ENCODE measurements around the gene SEPTIN1. TPM values are rescaled to one million over a fixed set of nuclear protein-coding genes. Genes with fewer than 3 reads are reported as not detected.
"Not testable (repeated sequence)": the region's sequence is repeated elsewhere in the genome, so short reads cannot be mapped to it uniquely, and the experiment has no call there.

Gene SEPTIN1
- polyA plus RNA-seq, 1 experiment, result not detected

DNA sequence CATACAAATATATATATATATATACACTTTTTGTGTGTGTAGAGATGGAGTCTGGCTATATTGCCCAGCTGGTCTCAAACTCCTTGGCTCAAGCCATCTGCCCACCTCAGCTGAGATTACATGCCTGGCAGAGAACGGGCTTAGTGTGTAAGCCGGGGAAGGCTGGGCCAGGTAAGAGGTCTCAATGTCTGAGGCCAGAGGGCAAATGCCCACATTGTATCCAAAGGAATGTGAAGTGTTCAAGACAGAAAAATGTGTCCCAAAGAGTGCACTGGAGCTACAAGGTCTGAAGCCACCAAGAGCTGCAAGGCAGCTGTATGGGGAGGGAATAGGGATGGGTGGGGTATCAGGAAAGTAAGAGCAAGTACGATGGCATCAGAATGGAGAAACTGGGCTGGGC, 36.1 kb downstream of the SEPTIN1 start:
- H3K27ac ChIP-seq (ENCODE audit: low read depth, low read length), result no peak overlapping the region
- no peak for TF ChIP-seq CTCF (IDR thresholded peaks at IDR 0.05; ENCODE audit: low read depth, low read length)
- H3K27me3 ChIP-seq (ENCODE audit: control insufficient read depth, insufficient read depth, low read length), result no peaks in the 10 kb centered on the region
- DNase-seq (ENCODE audit: low read depth, low spot score), result no peak
- ChIA-PET CTCF (no interaction called here), POLR2A (no interaction called here)
- H3K4me3 ChIP-seq (ENCODE audit: low read depth, low read length), result no peak overlapping the region
- no peaks in the 10 kb centered on the region for H3K9me3 ChIP-seq (ENCODE audit: control insufficient read depth, insufficient read depth, low read length)

DNA sequence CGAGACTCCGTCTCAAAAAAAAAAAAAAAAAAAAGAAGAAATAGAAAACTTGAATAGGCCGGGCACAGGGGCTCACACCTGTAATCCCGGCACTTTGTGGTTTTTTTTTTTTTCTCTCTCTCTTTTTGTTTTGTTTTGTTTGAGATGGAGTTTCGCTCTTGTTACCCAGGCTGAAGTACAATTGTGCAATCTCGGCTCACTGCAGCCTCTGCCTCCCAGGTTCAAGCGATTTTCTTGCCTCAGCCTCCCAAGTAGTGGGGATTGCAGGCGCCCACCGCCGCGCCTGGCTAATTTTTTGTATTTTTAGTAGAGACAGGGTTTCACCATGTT, 38.9 kb downstream of the SEPTIN1 start:
- H3K9me3 ChIP-seq (ENCODE audit: control insufficient read depth, insufficient read depth, low read length); POLR2A ChIA-PET; H3K4me3 ChIP-seq (ENCODE audit: low read depth, low read length); DNase-seq (ENCODE audit: low read depth, low spot score); H3K27me3 ChIP-seq (ENCODE audit: control insufficient read depth, insufficient read depth, low read length); H3K27ac ChIP-seq (ENCODE audit: low read depth, low read length); CTCF ChIA-PET: not testable (repeated sequence)

DNA sequence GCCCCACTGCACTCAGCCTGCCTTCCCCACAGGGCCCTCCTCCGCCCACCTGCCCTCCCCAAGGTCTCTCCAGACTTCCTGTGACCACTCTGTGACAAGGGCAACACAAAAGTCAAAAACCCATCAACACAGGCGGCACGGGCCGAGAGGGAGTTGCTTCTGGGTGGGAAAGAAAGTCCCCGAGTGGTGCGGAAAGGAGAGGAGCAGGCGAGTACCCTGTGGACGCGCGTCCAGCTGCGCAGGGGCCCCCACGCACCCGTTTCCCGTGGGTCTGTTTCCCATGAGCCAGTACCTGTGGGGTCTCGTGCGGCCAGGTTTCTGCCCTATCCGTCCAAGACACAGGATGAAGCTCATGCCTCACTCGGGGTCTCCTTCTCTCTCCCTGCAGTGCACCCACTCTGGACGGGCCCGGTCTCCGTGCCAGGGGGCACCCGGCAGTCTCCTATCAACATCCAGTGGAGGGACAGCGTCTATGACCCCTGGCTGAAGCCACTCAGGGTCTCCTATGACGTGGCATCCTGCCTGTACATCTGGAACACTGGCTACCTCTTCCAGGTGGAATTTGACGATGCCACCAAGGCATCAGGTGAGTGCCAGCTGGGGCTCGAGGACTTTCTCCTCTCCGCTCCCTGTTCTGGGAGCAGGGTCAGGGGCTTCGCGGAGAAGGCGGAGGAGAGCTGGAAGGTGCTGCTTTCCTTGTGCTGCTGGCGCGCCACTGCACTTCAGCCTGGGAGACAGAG, 39.4 kb downstream of the SEPTIN1 start:
- POLR2A ChIA-PET, result no interaction called here

DNA sequence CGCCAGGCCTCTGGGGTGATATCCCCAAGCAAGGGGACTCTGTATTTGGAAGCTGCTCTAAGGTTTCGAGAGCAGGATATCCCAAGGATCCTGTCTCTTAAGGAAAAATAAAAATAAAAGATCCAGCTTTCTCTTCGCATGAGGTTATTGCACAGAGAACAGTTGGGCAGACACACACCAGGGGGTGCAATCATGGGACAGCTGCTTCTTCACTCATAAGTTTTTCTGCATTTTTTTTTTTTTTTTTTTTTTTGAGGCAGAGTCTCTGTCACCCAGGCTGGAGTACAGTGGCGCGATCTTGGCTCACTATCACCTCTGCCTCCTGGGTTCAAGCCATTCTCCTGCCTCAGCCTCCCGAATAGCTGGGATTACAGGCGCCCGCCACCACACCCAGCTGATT, 40.4 kb downstream of the SEPTIN1 start:
- not testable (repeated sequence) for H3K9me3 ChIP-seq (ENCODE audit: control insufficient read depth, insufficient read depth, low read length); H3K4me3 ChIP-seq (ENCODE audit: low read depth, low read length); H3K27me3 ChIP-seq (ENCODE audit: control insufficient read depth, insufficient read depth, low read length); H3K27ac ChIP-seq (ENCODE audit: low read depth, low read length); DNase-seq (ENCODE audit: low read depth, low spot score)
- peak; percentile 34 for TF ChIP-seq CTCF (IDR thresholded peaks at IDR 0.05; ENCODE audit: low read depth, low read length)
- ChIA-PET CTCF (interaction anchor here (0.7 to 1.2 kb wide), 2 partner anchors 53 to 337 kb away, joined by 3 to 12 read pairs; no protein-coding TSS in a partner anchor), POLR2A (interaction anchor here (0.6 to 0.7 kb wide), 2 partner anchors 29 to 223 kb away, joined by 3 to 4 read pairs; no protein-coding TSS in a partner anchor)

More for the DNA sequence above, 39.4 kb downstream of the SEPTIN1 start:
- H3K27ac ChIP-seq (ENCODE audit: low read depth, low read length), result no peak overlapping the region
- no peak for DNase-seq (ENCODE audit: low read depth, low spot score)
- CTCF ChIA-PET, result interaction anchor here (0.7 kb wide), 1 partner anchor 338 kb away, joined by 12 read pairs; no protein-coding TSS in a partner anchor
- no peak overlapping the region for H3K4me3 ChIP-seq (ENCODE audit: low read depth, low read length)
- H3K27me3 ChIP-seq (ENCODE audit: control insufficient read depth, insufficient read depth, low read length), result no peaks in the 10 kb centered on the region
- TF ChIP-seq CTCF (IDR thresholded peaks at IDR 0.05; ENCODE audit: low read depth, low read length), result no peak
- H3K9me3 ChIP-seq (ENCODE audit: control insufficient read depth, insufficient read depth, low read length), result no peaks in the 10 kb centered on the region; the same call in 1 of the 2 replicates

- POLR2A ChIA-PET, result no interaction called here
- CTCF ChIA-PET, result no interaction called here
Observed at GRCh38 chr16:30340621-30341020, 41.7 kb downstream of the SEPTIN1 start.

GRCh38 chr16:30338715-30339114, 43.6 kb downstream of the SEPTIN1 start:
- H3K9me3 ChIP-seq (ENCODE audit: control insufficient read depth, insufficient read depth, low read length); H3K4me3 ChIP-seq (ENCODE audit: low read depth, low read length); POLR2A ChIA-PET; H3K27ac ChIP-seq (ENCODE audit: low read depth, low read length); H3K27me3 ChIP-seq (ENCODE audit: control insufficient read depth, insufficient read depth, low read length); CTCF ChIA-PET; DNase-seq (ENCODE audit: low read depth, low spot score): not testable (repeated sequence)

More at GRCh38 chr16:30340621-30341020, 41.7 kb downstream of the SEPTIN1 start:
- Histone ChIP-seq H3K9me3 (ENCODE audit: control insufficient read depth, insufficient read depth, low read length) (no peaks in the 10 kb centered on the region; the same call in 1 of the 2 replicates), H3K27me3 (ENCODE audit: control insufficient read depth, insufficient read depth, low read length) (no peaks in the 10 kb centered on the region), H3K4me3 (ENCODE audit: low read depth, low read length) (no peak overlapping the region), H3K27ac (ENCODE audit: low read depth, low read length) (no peak overlapping the region)
- DNase-seq (ENCODE audit: low read depth, low spot score), result no peak
- no peak for TF ChIP-seq CTCF (IDR thresholded peaks at IDR 0.05; ENCODE audit: low read depth, low read length)

GRCh38 chr16:30337964-30338357, 44.4 kb downstream of the SEPTIN1 start:
- H3K4me3 ChIP-seq (ENCODE audit: low read depth, low read length); H3K9me3 ChIP-seq (ENCODE audit: control insufficient read depth, insufficient read depth, low read length); H3K27me3 ChIP-seq (ENCODE audit: control insufficient read depth, insufficient read depth, low read length); POLR2A ChIA-PET; H3K27ac ChIP-seq (ENCODE audit: low read depth, low read length); DNase-seq (ENCODE audit: low read depth, low spot score); CTCF ChIA-PET: not testable (repeated sequence)

Measured in AG04450 (cell line).